Psoas muscle (tissue), 8 donors: ENCODE measurements around the gene CCDC92. TPM values are rescaled to one million over a fixed set of nuclear protein-coding genes. Genes with fewer than 3 reads are reported as not detected.

ENCODE experiments used
- ATAC-seq, 4 donors: fragments of 200-7000 bp; cut with Tn5 transposase; one replicate each; pipeline ENCODE4 v1.9.1; 2020; ENCODE audit warnings: moderate library complexity in 3 of 4, mild to moderate bottlenecking in 2 of 4
- DNase-seq, 2 donors: peaks; one replicate each; pipeline ENCODE4 v3.0.0-alpha.2; 2020
- H3K27ac ChIP-seq: fragments of 200-600 bp; one replicate; pipeline ENCODE4 v1.8.0; 2022
- H3K27me3 ChIP-seq, 3 donors: fragments of 200-600 bp in 1 of 3; one replicate each; pipeline versions ENCODE4 v1.6.1 to v1.8.0; 2013 to 2022; ENCODE audit warnings: low read length in 2 of 3, mild to moderate bottlenecking in 2 of 3, moderate library complexity in 1 of 3; ENCODE audit not compliant: insufficient read depth in 3 of 3
- H3K36me3 ChIP-seq, 2 donors: fragments of 200-600 bp in 1 of 2; one replicate each; pipeline versions ENCODE4 v1.6.1 to v1.8.0; 2013 to 2022; ENCODE audit warnings: low read depth in 1 of 2, mild to moderate bottlenecking in 1 of 2, moderate library complexity in 1 of 2; ENCODE audit not compliant: insufficient read depth in 1 of 2
- H3K4me1 ChIP-seq: fragments of 200-600 bp; one replicate; pipeline ENCODE4 v1.8.0; 2022
- H3K4me3 ChIP-seq: fragments of 200-600 bp; one replicate; pipeline ENCODE4 v1.8.0; 2022; ENCODE audit warnings: mild to moderate bottlenecking
- H3K9me3 ChIP-seq: fragments of 200-600 bp; one replicate; pipeline ENCODE4 v1.8.0; 2022
- WGBS, 3 donors: extraction: QIAGEN DNeasy Blood & Tissue Kit; methylation state at CpG; one replicate each; pipeline versions ENCODE4 v1.1.6 to v1.1.7; 2013; 5-methylcytosine and 5-hydroxymethylcytosine counted together
- intact Hi-C, 2 donors: fragments of 100-400 bp; cut with DNase I; formaldehyde crosslinking; loops; one replicate each; pipeline versions ENCODE4 v1.11.0 to v1.14.2; 2022
- polyA plus RNA-seq, 3 donors: library from polyadenylated mRNA; stranded (reverse); fragments of 200-250 nt; gene quantifications; one replicate each; pipeline ENCODE4 v1.2.3, GENCODE V29; 2013
- total RNA-seq, 4 donors: library from RNA; stranded (reverse); fragmentation: NEBNext Ultra II Directional in 2 of 4; extraction: Animal tissue kit (Norgen Biotek cat#: 25700) in 2 of 4; gene quantifications; one replicate each; pipeline versions ENCODE4 v1.2.1 to v1.2.4, GENCODE V29; 2021 to 2023
- TF ChIP-seq, protein P1 (sequence below): fragments of 200-600 bp; IDR thresholded peaks from one replicate; pipeline ENCODE4 v1.8.0; 2022; ENCODE audit warnings: antibody characterized with exemption
- donor health status: healthy with polysubstance abuse.
- donor health status: DM: no; HTN: no; CAD: no; lungs with moderate emphysema.
- donor health status: Bipolar disorder and iron deficiency.
- donor health status: healthy.
- donor health status: DM: yes; HTN: yes; CAD: no.
- donor health status: DM: no; HTN: no; CAD: no.
- donor health status: DM: no; HTN: no; CAD: no.
- donor health status: DM: yes; HTN: yes; CAD: no.

Gene CCDC92
- total and polyA plus RNA-seq, 7 donors = 27.9 to 83.2 (median 41.1) TPM

DNA sequence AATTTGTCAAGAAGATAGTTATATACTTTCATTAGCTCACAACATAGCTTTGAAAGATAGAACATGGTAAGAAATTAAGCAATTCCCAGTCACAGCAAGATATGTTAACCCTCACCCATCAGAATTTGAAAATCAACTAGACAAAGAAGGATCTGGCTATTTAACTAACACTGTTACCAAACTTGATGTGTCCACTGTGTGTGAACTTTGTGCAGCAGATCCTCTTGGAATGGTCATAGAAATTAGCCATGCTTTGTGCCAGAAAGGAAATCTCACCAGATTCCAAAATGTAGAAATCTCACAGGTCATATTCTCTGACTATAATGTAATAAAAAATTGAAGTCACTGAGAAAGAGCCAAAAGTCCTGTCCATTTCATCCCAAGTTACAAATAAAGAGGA, 46.5 kb upstream of the CCDC92 start:
- Histone ChIP-seq H3K4me1 (no peaks in the 10 kb centered on the region), H3K9me3 (no peaks in the 10 kb centered on the region), H3K4me3 (no peak overlapping the region), H3K27ac (no peak overlapping the region), H3K36me3 (no peaks in the 10 kb centered on the region), H3K27me3 (no peaks in the 10 kb centered on the region)
- DNase-seq (no peak), ATAC-seq (peak in 1 of 4 donors; percentile 40)
- TF ChIP-seq, protein P1, sequence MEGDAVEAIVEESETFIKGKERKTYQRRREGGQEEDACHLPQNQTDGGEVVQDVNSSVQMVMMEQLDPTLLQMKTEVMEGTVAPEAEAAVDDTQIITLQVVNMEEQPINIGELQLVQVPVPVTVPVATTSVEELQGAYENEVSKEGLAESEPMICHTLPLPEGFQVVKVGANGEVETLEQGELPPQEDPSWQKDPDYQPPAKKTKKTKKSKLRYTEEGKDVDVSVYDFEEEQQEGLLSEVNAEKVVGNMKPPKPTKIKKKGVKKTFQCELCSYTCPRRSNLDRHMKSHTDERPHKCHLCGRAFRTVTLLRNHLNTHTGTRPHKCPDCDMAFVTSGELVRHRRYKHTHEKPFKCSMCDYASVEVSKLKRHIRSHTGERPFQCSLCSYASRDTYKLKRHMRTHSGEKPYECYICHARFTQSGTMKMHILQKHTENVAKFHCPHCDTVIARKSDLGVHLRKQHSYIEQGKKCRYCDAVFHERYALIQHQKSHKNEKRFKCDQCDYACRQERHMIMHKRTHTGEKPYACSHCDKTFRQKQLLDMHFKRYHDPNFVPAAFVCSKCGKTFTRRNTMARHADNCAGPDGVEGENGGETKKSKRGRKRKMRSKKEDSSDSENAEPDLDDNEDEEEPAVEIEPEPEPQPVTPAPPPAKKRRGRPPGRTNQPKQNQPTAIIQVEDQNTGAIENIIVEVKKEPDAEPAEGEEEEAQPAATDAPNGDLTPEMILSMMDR = no peak
- intact Hi-C loops = no loop called here

DNA sequence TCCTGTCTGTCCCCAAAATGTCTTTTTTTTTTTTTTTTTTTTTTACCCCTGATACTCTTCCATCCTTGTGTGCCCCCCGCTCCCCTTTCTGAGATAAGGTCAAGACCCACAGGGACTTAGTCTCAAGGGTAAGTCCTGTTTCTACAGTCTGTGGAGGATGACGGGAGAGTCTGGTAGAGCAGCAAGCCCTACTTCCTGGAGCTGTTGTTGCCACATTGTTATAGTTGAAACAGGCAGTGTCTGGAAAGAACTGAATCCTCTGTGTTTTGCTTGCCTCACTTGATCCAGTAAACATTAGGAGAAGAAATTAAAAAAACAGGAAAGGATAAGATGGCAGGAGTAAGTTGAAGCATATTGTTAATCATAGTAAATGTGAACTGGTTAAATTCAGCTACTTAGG, 45.9 kb upstream of the CCDC92 start:
- Histone ChIP-seq H3K27ac (no peak overlapping the region), H3K4me1 (no peaks in the 10 kb centered on the region), H3K27me3 (no peaks in the 10 kb centered on the region), H3K4me3 (no peak overlapping the region), H3K36me3 (peaks cover 0 to 3% of the 10 kb centered on the region in 2 donors), H3K9me3 (no peaks in the 10 kb centered on the region)
- DNase-seq = no peak
- WGBS, 3 donors = 76 to 88% (median 87%) methylated on average over 2 of the region's 2 CpGs
- intact Hi-C loops = no loop called here
- ATAC-seq = peak in 2 of 4 donors; percentile 37 to 63
- TF ChIP-seq, protein P1 = no peak

DNA sequence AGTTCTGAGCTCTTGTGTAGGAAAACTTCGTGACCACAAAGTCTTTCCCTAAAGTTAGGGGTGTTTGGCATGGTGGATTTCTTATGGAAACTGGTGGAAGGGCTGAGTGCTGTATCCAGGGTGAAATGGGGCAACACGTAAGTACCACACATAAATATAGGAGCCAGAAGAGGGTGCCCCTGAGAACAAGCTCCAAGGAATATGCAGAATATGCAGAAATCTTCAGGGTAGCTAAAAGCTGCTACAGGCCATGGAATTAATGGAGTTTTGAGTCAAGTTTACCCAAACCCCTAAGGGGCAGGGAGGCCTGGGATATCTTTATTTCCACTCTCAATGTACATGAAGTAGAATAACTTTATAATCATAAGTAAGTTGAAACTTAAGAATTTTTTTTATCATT, 44.4 kb upstream of the CCDC92 start:
- TF ChIP-seq, protein P1 = no peak
- no peaks in the 10 kb centered on the region for H3K27me3 ChIP-seq
- peaks cover 0 to 18% of the 10 kb centered on the region in 2 donors for H3K36me3 ChIP-seq
- H3K9me3 ChIP-seq = no peaks in the 10 kb centered on the region
- no peak for DNase-seq
- no peak for ATAC-seq
- H3K4me3 ChIP-seq = no peak overlapping the region
- 94 to 100% (median 95%) methylated on average over 2 of the region's 2 CpGs for WGBS, 3 donors
- no peak overlapping the region for H3K27ac ChIP-seq
- intact Hi-C loops = no loop called here
- no peaks in the 10 kb centered on the region for H3K4me1 ChIP-seq

DNA sequence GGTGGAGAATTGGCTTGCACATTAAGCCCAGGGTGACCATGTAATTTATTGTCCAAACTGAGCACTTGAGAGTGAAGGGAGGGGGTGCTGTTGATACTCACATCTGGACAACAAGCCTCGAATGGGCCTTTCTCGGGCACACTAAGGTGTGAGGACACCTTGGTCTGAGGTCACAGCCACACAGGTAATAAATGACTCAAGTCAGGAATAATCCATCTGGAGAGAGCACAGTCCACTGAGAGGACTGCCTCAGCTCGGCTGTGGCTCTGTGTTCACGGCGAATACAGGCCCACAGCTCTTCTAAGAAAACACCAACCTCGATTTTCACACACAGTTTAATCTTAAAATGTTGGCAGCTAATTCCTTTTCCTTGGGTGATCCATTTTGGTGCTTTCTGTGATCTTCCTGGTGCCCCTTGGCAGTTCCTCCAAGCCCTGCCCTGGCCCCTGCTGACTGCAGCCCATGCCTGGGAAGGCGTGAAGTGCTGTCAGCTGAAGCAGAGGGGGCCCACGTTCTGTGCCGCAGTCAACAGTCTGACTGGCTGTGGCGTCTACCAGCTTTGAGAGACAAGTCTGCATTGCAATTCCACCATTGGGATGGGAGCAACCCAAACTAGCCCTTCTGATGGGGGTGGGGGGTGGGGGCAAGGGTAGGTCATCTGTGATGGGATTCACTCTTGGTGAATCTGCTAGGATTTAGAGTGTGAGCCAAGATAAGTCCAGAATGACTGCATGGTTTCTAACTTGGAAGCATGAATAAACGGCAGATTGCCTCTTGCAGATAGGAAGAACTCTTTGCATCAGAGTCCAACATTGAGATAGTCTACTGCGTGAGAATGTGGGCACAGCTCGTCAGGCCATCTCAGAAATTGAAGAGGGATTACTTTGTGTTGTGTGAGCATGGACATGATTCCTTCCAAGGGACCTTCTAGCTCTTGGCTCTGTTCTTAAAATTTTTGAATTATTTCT, 43.1 kb upstream of the CCDC92 start:
- intact Hi-C loops = no loop called here
- TF ChIP-seq, protein P1 = no peak
- Histone ChIP-seq H3K9me3 (no peaks in the 10 kb centered on the region), H3K36me3 (peaks cover 4 to 31% of the 10 kb centered on the region in 2 donors), H3K4me1 (no peaks in the 10 kb centered on the region), H3K27ac (no peak overlapping the region), H3K27me3 (no peaks in the 10 kb centered on the region), H3K4me3 (no peak overlapping the region)
- DNase-seq (no peak), ATAC-seq (no peak)
- 83 to 86% (median 84%) methylated on average over 13 of the region's 13 CpGs for WGBS, 3 donors
